ENCODE results near the gene COBL. TPM values are rescaled to one million over a fixed set of nuclear protein-coding genes. Genes with fewer than 3 reads are reported as not detected.

COBL gene
- total RNA-seq, 1 experiment from 2014 or later, result not detected

GRCh38 chr7:51059504-51060142, 257.0 kb downstream of the COBL start:
- in situ Hi-C loops (cut with HindIII; ENCODE audit: low sequenced_read_pairs), result no loop called here
- no peak for DNase-seq (ENCODE audit: low spot score)

- no peak for DNase-seq (ENCODE audit: low spot score)
- in situ Hi-C loops (cut with HindIII; ENCODE audit: low sequenced_read_pairs), result no loop called here
Observed at GRCh38 chr7:51058764-51059163, 257.8 kb downstream of the COBL start.

GRCh38 chr7:51055039-51055840, 261.4 kb downstream of the COBL start:
- no peak for DNase-seq (ENCODE audit: low spot score)
- in situ Hi-C loops (cut with HindIII; ENCODE audit: low sequenced_read_pairs), result no loop called here

DNA sequence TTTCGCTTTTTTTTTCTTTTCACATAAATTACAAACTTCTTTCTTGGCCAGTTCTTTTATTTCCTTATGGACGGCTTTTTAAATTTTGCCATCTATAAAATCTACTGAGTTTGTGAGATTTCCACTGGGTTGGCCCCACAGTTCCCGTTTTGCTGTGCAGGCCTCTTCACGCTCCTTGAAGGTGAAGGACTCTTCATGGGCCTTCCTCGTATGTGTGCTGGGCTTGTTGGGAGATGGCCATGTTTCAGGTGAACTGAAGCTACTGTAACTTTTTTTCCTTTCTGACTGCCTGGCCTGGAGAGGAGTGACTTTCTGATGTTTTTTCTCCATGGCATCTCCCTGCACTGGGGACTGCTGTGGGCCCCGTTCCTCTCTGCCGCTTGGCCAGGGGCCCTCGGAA, 262.4 kb downstream of the COBL start:
- in situ Hi-C loops (cut with HindIII; ENCODE audit: low sequenced_read_pairs), result no loop called here
- no peak for DNase-seq (ENCODE audit: low spot score)

GRCh38 chr7:51053160-51053925, 263.3 kb downstream of the COBL start:
- no peak for DNase-seq (ENCODE audit: low spot score)
- in situ Hi-C loops (cut with HindIII; ENCODE audit: low sequenced_read_pairs), result no loop called here

- no peak for DNase-seq (ENCODE audit: low spot score)
- in situ Hi-C loops (cut with HindIII; ENCODE audit: low sequenced_read_pairs), result no loop called here
Observed at GRCh38 chr7:51046482-51046881, 270.1 kb downstream of the COBL start.

- in situ Hi-C loops (cut with HindIII; ENCODE audit: low sequenced_read_pairs), result no loop called here
- DNase-seq (ENCODE audit: low spot score), result no peak
Observed at GRCh38 chr7:51046103-51046466, 270.5 kb downstream of the COBL start.

- in situ Hi-C loops (cut with HindIII; ENCODE audit: low sequenced_read_pairs), result no loop called here
- no peak for DNase-seq (ENCODE audit: low spot score)
Observed at GRCh38 chr7:51045319-51046102, 271.1 kb downstream of the COBL start.

- in situ Hi-C loops (cut with HindIII; ENCODE audit: low sequenced_read_pairs), result no loop called here
Observed at GRCh38 chr7:51043461-51043860, 273.1 kb downstream of the COBL start.

GRCh38 chr7:51040787-51041186, 275.8 kb downstream of the COBL start:
- in situ Hi-C loops (cut with HindIII; ENCODE audit: low sequenced_read_pairs), result no loop called here

More at GRCh38 chr7:51043461-51043860, 273.1 kb downstream of the COBL start:
- DNase-seq (ENCODE audit: low spot score), result no peak

GRCh38 chr7:51038573-51038972, 278.0 kb downstream of the COBL start:
- in situ Hi-C loops (cut with HindIII; ENCODE audit: low sequenced_read_pairs), result no loop called here
- no peak for DNase-seq (ENCODE audit: low spot score)

More at GRCh38 chr7:51040787-51041186, 275.8 kb downstream of the COBL start:
- no peak for DNase-seq (ENCODE audit: low spot score)

GRCh38 chr7:51035716-51036115, 280.9 kb downstream of the COBL start:
- DNase-seq (ENCODE audit: low spot score), result no peak
- in situ Hi-C loops (cut with HindIII; ENCODE audit: low sequenced_read_pairs), result no loop called here

DNA sequence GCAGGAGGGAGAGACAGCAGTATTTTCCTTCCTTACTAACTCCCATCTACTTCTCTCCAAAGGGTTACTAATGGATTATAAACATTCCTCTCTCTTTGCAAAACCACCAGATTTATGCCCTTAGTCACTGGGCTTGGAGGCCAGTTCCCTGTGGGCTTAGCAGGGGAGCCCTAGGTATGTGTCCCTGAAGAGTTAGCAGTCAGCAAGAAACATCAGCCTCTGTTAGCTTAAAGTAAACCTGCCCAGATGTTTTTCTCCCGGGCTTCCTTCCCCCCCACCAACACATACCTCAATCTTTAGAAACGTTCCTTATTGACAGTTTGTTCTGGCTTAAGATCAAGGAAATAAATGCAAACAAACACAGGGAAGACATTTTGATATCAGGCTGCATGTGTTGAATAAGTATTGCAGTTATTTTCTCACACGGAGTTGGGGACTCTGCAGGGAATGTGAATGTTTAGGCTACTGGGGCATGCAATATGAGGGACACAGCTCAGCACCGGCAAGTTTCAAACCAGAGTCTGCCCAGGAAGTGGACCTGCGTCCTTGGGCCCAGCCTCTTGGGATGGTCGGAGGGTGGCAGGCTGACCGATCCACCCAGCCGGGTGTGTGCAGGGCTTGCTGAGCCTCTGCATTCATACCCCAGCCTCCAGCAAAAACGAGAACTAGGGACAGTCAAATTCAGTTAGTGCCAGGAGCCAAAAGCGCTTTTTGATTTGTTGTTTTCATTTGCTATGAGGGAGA, 281.9 kb downstream of the COBL start:
- in situ Hi-C loops (cut with HindIII; ENCODE audit: low sequenced_read_pairs), result no loop called here
- DNase-seq (ENCODE audit: low spot score), result peak; percentile 7

- in situ Hi-C loops (cut with HindIII; ENCODE audit: low sequenced_read_pairs), result no loop called here
- peak; percentile 77 for DNase-seq (ENCODE audit: low spot score)
Observed at GRCh38 chr7:51033727-51034520, 282.7 kb downstream of the COBL start.

- DNase-seq (ENCODE audit: low spot score), result peak; percentile 73
- in situ Hi-C loops (cut with HindIII; ENCODE audit: low sequenced_read_pairs), result no loop called here
Observed at GRCh38 chr7:51031791-51032515, 284.7 kb downstream of the COBL start.

DNA sequence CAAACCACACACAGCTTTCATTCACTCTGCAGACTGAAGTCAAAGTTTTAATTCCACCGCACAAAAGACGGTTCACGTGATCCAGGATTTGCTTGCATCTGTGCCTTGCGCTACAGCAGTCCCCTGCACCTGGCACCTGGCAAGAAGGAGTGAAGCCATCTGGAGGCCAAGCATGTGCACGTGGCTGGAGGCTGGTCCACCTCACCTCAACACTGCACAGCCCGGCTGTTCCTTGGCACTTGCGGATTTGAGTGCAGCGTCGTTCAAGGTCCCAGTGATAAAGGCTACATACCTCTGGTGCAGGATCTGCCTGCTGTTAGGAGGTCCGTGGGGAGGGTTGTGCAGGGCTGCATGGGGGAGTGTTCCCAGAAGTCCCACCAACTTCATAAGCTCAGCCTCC, 285.4 kb downstream of the COBL start:
- DNase-seq (ENCODE audit: low spot score), result peak; percentile 31
- in situ Hi-C loops (cut with HindIII; ENCODE audit: low sequenced_read_pairs), result no loop called here

DNA sequence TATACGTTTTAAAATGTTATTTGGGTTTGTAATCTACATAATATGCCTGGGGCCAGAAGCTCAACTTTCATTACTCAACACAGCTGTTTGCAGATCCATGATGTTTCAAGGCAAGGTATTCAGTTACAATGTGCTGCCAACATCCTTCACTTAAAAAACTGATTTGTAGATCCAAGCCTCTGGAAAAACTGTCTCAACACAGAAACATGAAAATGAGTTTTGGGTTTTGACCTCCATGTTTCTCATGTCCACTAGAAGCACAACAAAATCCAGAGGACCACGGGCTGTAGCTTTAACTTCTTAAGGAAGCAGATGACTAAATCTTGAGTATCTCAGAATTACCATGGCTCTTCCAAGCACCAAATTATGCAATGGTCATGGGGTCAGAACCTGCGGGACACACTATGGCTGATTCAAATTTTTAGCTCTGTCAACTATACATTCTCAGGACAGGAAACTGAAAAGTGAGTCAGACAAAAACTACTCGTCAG, 286.9 kb downstream of the COBL start:
- DNase-seq (ENCODE audit: low spot score), result no peak
- in situ Hi-C loops (cut with HindIII; ENCODE audit: low sequenced_read_pairs), result no loop called here

Data from G401 (cell line).